Measurements from ENCODE around the gene INPP5A.

GRCh38 chr10:132746386-132746785 is 208.8 kb downstream of the INPP5A start:
- TF ChIP-seq EZH2 (IDR thresholded peaks at IDR 0.05): no peak
- no peak for TF ChIP-seq CTCF (IDR thresholded peaks at IDR 0.05)
- no peak for TF ChIP-seq EZH2phosphoT487 (IDR thresholded peaks at IDR 0.05)
